Activated T-cell treated with anti-CD3 and anti-CD28 coated beads, Interleukin-2, amount 50 U/mL, for 24 hours (primary cell): ENCODE results near the gene THBD.

ENCODE experiments used
- DNase-seq: peaks from one replicate; pipeline ENCODE4 v3.0.0-alpha.2; 2020
- H3K27ac Mint-ChIP-seq: 2 replicates; pipeline ENCODE4 v1.8.0; 2020; ENCODE audit warnings: mild to moderate bottlenecking, mixed read lengths
- H3K27me3 Mint-ChIP-seq: 2 replicates; pipeline ENCODE4 v1.8.0; 2020; ENCODE audit warnings: mixed read lengths
- H3K36me3 Mint-ChIP-seq: 2 replicates; pipeline ENCODE4 v1.8.0; 2020; ENCODE audit warnings: low read depth, mixed read lengths
- H3K4me1 Mint-ChIP-seq: 2 replicates; pipeline ENCODE4 v1.8.0; 2020; ENCODE audit warnings: low read depth, mixed read lengths
- H3K4me3 Mint-ChIP-seq: 2 replicates; pipeline ENCODE4 v1.8.0; 2020; ENCODE audit warnings: mild to moderate bottlenecking, moderate library complexity, mixed read lengths
- H3K9me3 Mint-ChIP-seq: 2 replicates; pipeline ENCODE4 v1.8.0; 2020; ENCODE audit warnings: mixed read lengths

Gene THBD

GRCh38 chr20:23088866-23089265, 39.4 kb upstream of the THBD start:
- Mint-ChIP-seq H3K4me3 (no peak overlapping the region), H3K36me3 (no peaks in the 10 kb centered on the region), H3K9me3 (no peaks in the 10 kb centered on the region), H3K27me3 (peaks cover 3% of the 10 kb centered on the region), H3K4me1 (peaks cover 7% of the 10 kb centered on the region), H3K27ac (no peak overlapping the region)
- no peak for DNase-seq

- no peak overlapping the region for H3K27ac Mint-ChIP-seq
- DNase-seq = no peak
- peaks cover 7% of the 10 kb centered on the region for H3K4me1 Mint-ChIP-seq
- H3K9me3 Mint-ChIP-seq = no peaks in the 10 kb centered on the region
- H3K4me3 Mint-ChIP-seq = no peak overlapping the region
- no peaks in the 10 kb centered on the region for H3K36me3 Mint-ChIP-seq
- H3K27me3 Mint-ChIP-seq = peaks cover 3% of the 10 kb centered on the region
Observed at GRCh38 chr20:23087587-23088251, 38.2 kb upstream of the THBD start.

- H3K4me3 Mint-ChIP-seq = no peak overlapping the region
- peaks cover 3% of the 10 kb centered on the region for H3K27me3 Mint-ChIP-seq
- DNase-seq = no peak
- no peaks in the 10 kb centered on the region for H3K36me3 Mint-ChIP-seq
- H3K4me1 Mint-ChIP-seq = peaks cover 7% of the 10 kb centered on the region
- H3K27ac Mint-ChIP-seq = peak overlapping the region; percentile 74
- H3K9me3 Mint-ChIP-seq = no peaks in the 10 kb centered on the region
Observed at GRCh38 chr20:23086931-23087411, 37.5 kb upstream of the THBD start.

- DNase-seq = peak; percentile 44
- Mint-ChIP-seq H3K9me3 (no peaks in the 10 kb centered on the region), H3K27ac (peak within 1 kb of the TSS; percentile 74), H3K4me3 (peak within 1 kb of the TSS; percentile 57), H3K27me3 (peaks cover 3% of the 10 kb centered on the region), H3K36me3 (no peaks in the 10 kb centered on the region), H3K4me1 (peaks cover 7% of the 10 kb centered on the region)
Observed at GRCh38 chr20:23086056-23086566, 36.6 kb upstream of the THBD start, which contains the start of gene CD93. Gene CD93, minus strand, starts transcription at chr20:23086324. Its CDS starts 132 bp downstream, at chr20:23086192.

GRCh38 chr20:23085436-23086055, 36.1 kb upstream of the THBD start:
- H3K27ac Mint-ChIP-seq = no peak overlapping the region
- DNase-seq = no peak
- no peaks in the 10 kb centered on the region for H3K9me3 Mint-ChIP-seq
- H3K27me3 Mint-ChIP-seq = peaks cover 3% of the 10 kb centered on the region
- peak overlapping the region; percentile 57 for H3K4me3 Mint-ChIP-seq
- H3K36me3 Mint-ChIP-seq = no peaks in the 10 kb centered on the region
- peaks cover 7% of the 10 kb centered on the region for H3K4me1 Mint-ChIP-seq

GRCh38 chr20:23084845-23085365, 35.4 kb upstream of the THBD start:
- no peak overlapping the region for H3K4me3 Mint-ChIP-seq
- H3K4me1 Mint-ChIP-seq = peaks cover 7% of the 10 kb centered on the region
- H3K27ac Mint-ChIP-seq = no peak overlapping the region
- H3K9me3 Mint-ChIP-seq = no peaks in the 10 kb centered on the region
- H3K27me3 Mint-ChIP-seq = peaks cover 3% of the 10 kb centered on the region
- no peak for DNase-seq
- no peaks in the 10 kb centered on the region for H3K36me3 Mint-ChIP-seq

GRCh38 chr20:23084282-23084844, 34.9 kb upstream of the THBD start:
- H3K4me3 Mint-ChIP-seq = peak overlapping the region; percentile 35
- no peak overlapping the region for H3K27ac Mint-ChIP-seq
- H3K9me3 Mint-ChIP-seq = no peaks in the 10 kb centered on the region
- no peaks in the 10 kb centered on the region for H3K36me3 Mint-ChIP-seq
- no peak for DNase-seq
- peaks cover 3% of the 10 kb centered on the region for H3K27me3 Mint-ChIP-seq
- peaks cover 7% of the 10 kb centered on the region for H3K4me1 Mint-ChIP-seq

- Mint-ChIP-seq H3K36me3 (no peaks in the 10 kb centered on the region), H3K27ac (no peak overlapping the region), H3K4me3 (peak overlapping the region; percentile 13), H3K9me3 (no peaks in the 10 kb centered on the region), H3K27me3 (peaks cover 3% of the 10 kb centered on the region), H3K4me1 (peaks cover 7% of the 10 kb centered on the region)
- DNase-seq = no peak
Observed at GRCh38 chr20:23083553-23084220, 34.2 kb upstream of the THBD start.

GRCh38 chr20:23082846-23083552, 33.5 kb upstream of the THBD start:
- peaks cover 7% of the 10 kb centered on the region for H3K4me1 Mint-ChIP-seq
- H3K4me3 Mint-ChIP-seq = peak overlapping the region; percentile 13
- no peak for DNase-seq
- no peaks in the 10 kb centered on the region for H3K9me3 Mint-ChIP-seq
- peaks cover 3% of the 10 kb centered on the region for H3K27me3 Mint-ChIP-seq
- H3K36me3 Mint-ChIP-seq = no peaks in the 10 kb centered on the region
- peak overlapping the region; percentile 4 for H3K27ac Mint-ChIP-seq

GRCh38 chr20:23081263-23081819, 31.9 kb upstream of the THBD start:
- H3K9me3 Mint-ChIP-seq = no peaks in the 10 kb centered on the region
- no peak overlapping the region for H3K4me3 Mint-ChIP-seq
- peaks cover 2% of the 10 kb centered on the region for H3K4me1 Mint-ChIP-seq
- DNase-seq = no peak
- H3K27ac Mint-ChIP-seq = no peak overlapping the region
- H3K36me3 Mint-ChIP-seq = no peaks in the 10 kb centered on the region
- no peaks in the 10 kb centered on the region for H3K27me3 Mint-ChIP-seq

- Mint-ChIP-seq H3K27me3 (no peaks in the 10 kb centered on the region), H3K4me1 (no peaks in the 10 kb centered on the region), H3K27ac (no peak overlapping the region), H3K36me3 (no peaks in the 10 kb centered on the region), H3K9me3 (no peaks in the 10 kb centered on the region), H3K4me3 (no peak overlapping the region)
- no peak for DNase-seq
Observed at GRCh38 chr20:23080521-23080920, 31.0 kb upstream of the THBD start.

- Mint-ChIP-seq H3K27ac (no peak overlapping the region), H3K27me3 (no peaks in the 10 kb centered on the region), H3K4me3 (no peak overlapping the region), H3K36me3 (no peaks in the 10 kb centered on the region), H3K9me3 (no peaks in the 10 kb centered on the region), H3K4me1 (no peaks in the 10 kb centered on the region)
- DNase-seq = no peak
Observed at GRCh38 chr20:23079926-23080325, 30.5 kb upstream of the THBD start.

- Mint-ChIP-seq H3K36me3 (no peaks in the 10 kb centered on the region), H3K27me3 (no peaks in the 10 kb centered on the region), H3K4me3 (no peak overlapping the region), H3K27ac (no peak overlapping the region), H3K9me3 (no peaks in the 10 kb centered on the region), H3K4me1 (no peaks in the 10 kb centered on the region)
- no peak for DNase-seq
Observed at GRCh38 chr20:23079016-23079351, 29.5 kb upstream of the THBD start.
